Measurements from ENCODE around the gene ROBO2.

Gene ROBO2

DNA sequence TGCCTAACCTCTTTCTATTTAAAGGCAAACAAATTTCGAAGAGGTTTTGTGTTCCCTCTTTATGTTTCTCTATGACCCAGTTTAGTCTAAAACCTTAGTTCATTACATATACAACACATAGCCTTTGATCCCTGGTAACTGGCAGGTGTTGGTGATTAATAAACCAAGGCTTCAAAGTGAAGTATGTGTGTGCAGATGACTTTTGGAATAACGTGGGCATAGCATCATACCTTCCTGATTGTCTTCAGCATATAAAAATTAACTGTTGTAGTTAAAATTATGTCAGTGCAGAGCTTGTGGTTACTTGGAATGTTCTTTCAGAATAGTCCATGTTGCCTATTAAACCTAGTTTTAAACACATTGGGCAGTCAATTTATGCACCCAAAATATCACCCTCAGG, 608.3 kb downstream of the ROBO2 start:
- TF ChIP-seq, protein P1, sequence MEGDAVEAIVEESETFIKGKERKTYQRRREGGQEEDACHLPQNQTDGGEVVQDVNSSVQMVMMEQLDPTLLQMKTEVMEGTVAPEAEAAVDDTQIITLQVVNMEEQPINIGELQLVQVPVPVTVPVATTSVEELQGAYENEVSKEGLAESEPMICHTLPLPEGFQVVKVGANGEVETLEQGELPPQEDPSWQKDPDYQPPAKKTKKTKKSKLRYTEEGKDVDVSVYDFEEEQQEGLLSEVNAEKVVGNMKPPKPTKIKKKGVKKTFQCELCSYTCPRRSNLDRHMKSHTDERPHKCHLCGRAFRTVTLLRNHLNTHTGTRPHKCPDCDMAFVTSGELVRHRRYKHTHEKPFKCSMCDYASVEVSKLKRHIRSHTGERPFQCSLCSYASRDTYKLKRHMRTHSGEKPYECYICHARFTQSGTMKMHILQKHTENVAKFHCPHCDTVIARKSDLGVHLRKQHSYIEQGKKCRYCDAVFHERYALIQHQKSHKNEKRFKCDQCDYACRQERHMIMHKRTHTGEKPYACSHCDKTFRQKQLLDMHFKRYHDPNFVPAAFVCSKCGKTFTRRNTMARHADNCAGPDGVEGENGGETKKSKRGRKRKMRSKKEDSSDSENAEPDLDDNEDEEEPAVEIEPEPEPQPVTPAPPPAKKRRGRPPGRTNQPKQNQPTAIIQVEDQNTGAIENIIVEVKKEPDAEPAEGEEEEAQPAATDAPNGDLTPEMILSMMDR (conservative IDR thresholded peaks at IDR 0.05; ENCODE audit: low read depth) = no peak
- no peak overlapping the region for H3K27ac ChIP-seq
- ChIA-PET CTCF (no interaction called here), POLR2A (ENCODE audit: low non-redundant PET) (no interaction called here)
- no peak for DNase-seq (ENCODE audit: low spot score)

DNA sequence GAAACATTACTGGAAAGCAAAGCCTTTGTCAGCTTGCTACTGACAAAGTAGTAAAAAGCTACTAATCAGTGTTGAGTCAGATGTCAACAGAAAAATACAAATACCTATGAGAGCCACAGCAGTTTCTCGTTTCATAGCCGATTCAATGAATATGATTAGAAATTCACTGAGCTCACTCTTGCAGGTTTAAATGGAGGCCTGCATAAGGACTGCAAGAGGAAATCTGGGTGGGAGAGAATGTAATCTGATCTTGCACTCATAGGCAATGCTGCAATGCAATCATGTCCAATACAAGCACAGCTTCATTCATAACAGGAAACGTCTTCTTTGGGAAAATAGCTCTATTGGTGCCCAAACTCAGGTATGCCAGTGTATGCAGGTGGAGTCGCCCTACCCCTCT, 608.8 kb downstream of the ROBO2 start:
- no peak overlapping the region for H3K27ac ChIP-seq
- TF ChIP-seq, protein P1 (conservative IDR thresholded peaks at IDR 0.05; ENCODE audit: low read depth) = no peak
- no peak for DNase-seq (ENCODE audit: low spot score)
- CTCF ChIA-PET = no interaction called here
- POLR2A ChIA-PET (ENCODE audit: low non-redundant PET) = no interaction called here

DNA sequence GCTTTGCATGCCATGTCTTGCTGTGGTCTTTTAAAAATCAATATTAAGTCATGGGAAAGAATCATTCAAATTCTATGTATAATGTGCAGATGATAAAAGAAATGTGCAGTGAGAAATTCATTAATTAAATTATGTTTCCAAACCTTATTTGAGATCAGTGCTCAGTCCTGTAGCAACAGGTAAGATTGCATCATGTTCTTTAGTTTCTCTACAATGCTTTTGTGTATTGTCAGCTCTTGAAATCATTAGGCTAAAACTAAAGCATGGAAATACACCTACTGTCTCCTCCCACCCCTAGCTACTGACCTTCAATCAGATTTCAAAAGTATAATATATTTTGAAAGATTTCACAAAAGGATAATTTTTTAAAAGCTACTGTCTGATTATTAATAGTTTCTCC, 612.7 kb downstream of the ROBO2 start:
- ChIA-PET CTCF (no interaction called here), POLR2A (ENCODE audit: low non-redundant PET) (no interaction called here)
- TF ChIP-seq, protein P1 (conservative IDR thresholded peaks at IDR 0.05; ENCODE audit: low read depth) = no peak
- H3K27ac ChIP-seq = no peak overlapping the region
- DNase-seq (ENCODE audit: low spot score) = no peak

DNA sequence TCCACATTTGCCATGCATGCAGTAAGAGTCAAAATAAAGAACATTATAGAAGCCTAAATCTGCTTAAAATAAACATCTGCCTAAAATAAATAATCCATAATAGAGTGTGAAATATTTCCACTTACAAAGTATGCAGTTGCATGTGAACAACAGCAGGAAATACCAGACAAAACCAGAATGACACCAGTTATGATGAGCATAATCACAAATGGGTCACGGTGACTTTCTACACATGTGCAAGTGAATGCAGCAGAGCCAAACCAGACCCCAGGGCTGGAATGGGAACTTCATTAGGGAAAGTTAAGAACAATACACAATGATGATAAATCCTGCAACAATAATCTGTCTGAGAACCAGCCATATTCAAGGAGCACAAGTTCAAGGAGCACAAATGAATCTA, 615.5 kb downstream of the ROBO2 start:
- CTCF ChIA-PET = no interaction called here
- DNase-seq (ENCODE audit: low spot score) = no peak
- no peak overlapping the region for H3K27ac ChIP-seq
- POLR2A ChIA-PET (ENCODE audit: low non-redundant PET) = no interaction called here
- TF ChIP-seq, protein P1 (conservative IDR thresholded peaks at IDR 0.05; ENCODE audit: low read depth) = no peak

DNA sequence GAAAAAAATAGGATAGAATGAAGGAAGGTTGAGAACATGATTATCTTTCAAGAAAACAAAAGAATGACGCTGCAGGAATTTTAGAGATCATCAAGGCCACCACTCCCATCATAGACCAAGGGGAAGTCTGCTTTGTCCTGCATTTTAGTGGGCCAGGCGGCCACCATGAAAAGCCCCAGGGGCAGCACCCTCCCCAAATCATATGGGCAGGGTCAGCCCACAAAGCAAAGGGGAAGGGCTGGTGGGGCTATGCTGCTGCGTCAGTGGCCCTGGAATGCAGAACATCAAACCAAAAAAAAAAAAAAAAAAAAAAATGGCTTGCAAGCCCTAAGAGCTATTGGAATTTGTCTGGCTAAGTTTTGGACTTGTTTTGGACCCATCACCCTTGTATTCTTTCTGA, 620.8 kb downstream of the ROBO2 start:
- no peak for DNase-seq (ENCODE audit: low spot score)
- CTCF ChIA-PET = no interaction called here
- H3K27ac ChIP-seq = no peak overlapping the region

DNA sequence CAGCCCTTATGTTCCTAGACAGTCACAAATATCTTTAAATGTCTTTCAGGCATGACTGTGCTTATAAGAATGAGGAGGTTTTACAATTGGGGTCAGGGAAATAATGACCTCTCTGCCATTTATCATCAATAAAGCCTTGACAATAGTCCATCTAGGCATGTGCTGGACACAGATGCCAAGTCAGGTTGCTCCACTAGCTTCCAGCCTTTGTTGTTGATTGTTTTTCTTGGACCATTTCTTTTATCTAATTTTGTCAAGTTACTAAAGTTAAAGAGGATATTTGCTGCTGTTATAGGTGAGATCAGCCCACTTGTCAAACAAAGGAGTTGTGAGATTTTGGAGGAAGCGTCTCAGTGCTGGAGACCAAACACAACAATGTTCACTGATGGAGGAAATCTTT, 628.0 kb downstream of the ROBO2 start:
- no peak overlapping the region for H3K27ac ChIP-seq
- CTCF ChIA-PET = no interaction called here
- no peak for DNase-seq (ENCODE audit: low spot score)
- TF ChIP-seq, protein P1 (conservative IDR thresholded peaks at IDR 0.05; ENCODE audit: low read depth) = no peak
- POLR2A ChIA-PET (ENCODE audit: low non-redundant PET) = no interaction called here

More for the DNA sequence above, 620.8 kb downstream of the ROBO2 start:
- POLR2A ChIA-PET (ENCODE audit: low non-redundant PET) = no interaction called here
- TF ChIP-seq, protein P1 (conservative IDR thresholded peaks at IDR 0.05; ENCODE audit: low read depth) = no peak

DNA sequence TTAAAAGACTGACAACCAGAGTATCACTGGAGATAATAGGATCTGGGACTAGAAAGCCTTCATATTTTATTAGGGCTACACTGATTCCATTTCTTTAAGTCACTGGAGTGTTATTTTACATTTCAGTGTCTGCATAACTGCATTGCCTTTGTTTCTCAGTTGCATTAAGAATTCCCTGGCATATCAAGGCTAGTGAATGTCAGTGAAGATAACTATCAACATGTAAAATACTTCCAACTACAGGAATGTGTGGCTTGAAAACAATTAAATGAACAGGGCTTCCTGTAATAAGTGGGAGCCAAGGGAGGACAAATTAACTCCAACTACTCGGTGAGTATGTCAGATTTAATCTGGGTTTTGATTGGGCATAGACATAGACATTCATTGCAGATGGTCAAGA, 628.5 kb downstream of the ROBO2 start:
- ChIA-PET POLR2A (ENCODE audit: low non-redundant PET) (no interaction called here), CTCF (no interaction called here)
- no peak for DNase-seq (ENCODE audit: low spot score)
- TF ChIP-seq, protein P1 (conservative IDR thresholded peaks at IDR 0.05; ENCODE audit: low read depth) = no peak
- H3K27ac ChIP-seq = no peak overlapping the region
